Esophagus (tissue), 2 donors: Measurements from ENCODE around the gene DNAH6. TPM values are rescaled to one million over a fixed set of nuclear protein-coding genes. Genes with fewer than 3 reads are reported as not detected.

Experiments
- H3K27ac ChIP-seq, 2 donors: one replicate each; pipeline ENCODE4 v1.5.1; 2013; ENCODE audit warnings: low read depth in 2 of 2, mild to moderate bottlenecking in 2 of 2, inconsistent platforms in 1 of 2, low read length in 1 of 2, moderate library complexity in 1 of 2
- H3K27me3 ChIP-seq, 2 donors: one replicate each; pipeline ENCODE4 v1.6.1; 2013; ENCODE audit warnings: low read length in 2 of 2, control low read depth in 1 of 2, mild to moderate bottlenecking in 1 of 2; ENCODE audit not compliant: insufficient read depth in 2 of 2, control insufficient read depth in 1 of 2
- H3K36me3 ChIP-seq, 2 donors: one replicate each; pipeline ENCODE4 v1.6.1; 2013; ENCODE audit warnings: low read length in 1 of 2; ENCODE audit not compliant: control insufficient read depth in 2 of 2, insufficient read depth in 2 of 2
- H3K4me1 ChIP-seq, 2 donors: one replicate each; pipeline ENCODE4 v1.6.1; 2013; ENCODE audit warnings: low read length in 1 of 2; ENCODE audit not compliant: control insufficient read depth in 2 of 2, insufficient read depth in 2 of 2
- H3K4me3 ChIP-seq, 2 donors: one replicate each; pipeline ENCODE4 v1.5.1; 2013; ENCODE audit warnings: low read length in 2 of 2, mild to moderate bottlenecking in 2 of 2, low read depth in 1 of 2, moderate library complexity in 1 of 2
- H3K9me3 ChIP-seq, 2 donors: one replicate each; pipeline ENCODE4 v1.6.1; 2013; ENCODE audit warnings: mild to moderate bottlenecking in 2 of 2, low read depth in 1 of 2, low read length in 1 of 2, moderate library complexity in 1 of 2; ENCODE audit not compliant: control insufficient read depth in 2 of 2, insufficient read depth in 1 of 2
- WGBS, 2 donors: extraction: QIAGEN DNeasy Blood & Tissue Kit; methylation state at CpG; one replicate each; pipeline ENCODE4 v1.1.7; 2013; 5-methylcytosine and 5-hydroxymethylcytosine counted together
- polyA plus RNA-seq, 2 donors: library from polyadenylated mRNA; stranded (reverse); fragments of 200-250 nt; gene quantifications; one replicate each; pipeline ENCODE4 v1.2.3, GENCODE V29; 2013
- donor health status: healthy with polysubstance abuse.
- donor health status: Bipolar disorder and iron deficiency.

Gene DNAH6
- polyA plus RNA-seq, 2 donors: 0.06 to 0.10 TPM

DNA sequence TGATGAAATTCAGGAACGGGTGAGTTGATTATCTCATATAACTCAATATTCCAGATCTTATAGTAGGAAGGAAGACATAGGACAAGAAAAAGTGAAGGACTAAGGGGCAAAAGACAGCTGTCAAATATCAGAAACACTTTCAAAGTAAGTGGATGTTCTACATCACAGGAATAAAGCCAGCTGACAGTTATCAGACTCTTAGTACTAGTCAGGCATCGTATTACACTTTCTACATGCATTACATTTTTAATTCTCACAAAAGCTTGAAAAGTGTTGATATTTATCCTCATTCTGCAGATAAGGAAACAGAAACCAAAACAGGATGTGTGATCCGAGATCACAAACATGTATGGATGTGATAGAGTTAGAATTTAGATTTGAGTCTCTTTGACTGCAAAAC lies 63.4 kb downstream of the DNAH6 start:
- H3K4me3 ChIP-seq: no peak overlapping the region
- H3K4me1 ChIP-seq: no peaks in the 10 kb centered on the region
- no peak overlapping the region for H3K27ac ChIP-seq
- WGBS, 2 donors: 54 to 65% methylated on average over 3 of the region's 3 CpGs
- no peaks in the 10 kb centered on the region for H3K27me3 ChIP-seq
- no peaks in the 10 kb centered on the region for H3K9me3 ChIP-seq
- no peaks in the 10 kb centered on the region for H3K36me3 ChIP-seq

GRCh38 chr2:84603911-84604310 lies 87.6 kb downstream of the DNAH6 start:
- 94% methylated on average over 4 of the region's 4 CpGs for WGBS, 2 donors
- no peaks in the 10 kb centered on the region for H3K4me1 ChIP-seq
- H3K4me3 ChIP-seq: no peak overlapping the region
- no peaks in the 10 kb centered on the region for H3K27me3 ChIP-seq
- no peaks in the 10 kb centered on the region for H3K36me3 ChIP-seq
- no peak overlapping the region for H3K27ac ChIP-seq
- H3K9me3 ChIP-seq: no peaks in the 10 kb centered on the region

DNA sequence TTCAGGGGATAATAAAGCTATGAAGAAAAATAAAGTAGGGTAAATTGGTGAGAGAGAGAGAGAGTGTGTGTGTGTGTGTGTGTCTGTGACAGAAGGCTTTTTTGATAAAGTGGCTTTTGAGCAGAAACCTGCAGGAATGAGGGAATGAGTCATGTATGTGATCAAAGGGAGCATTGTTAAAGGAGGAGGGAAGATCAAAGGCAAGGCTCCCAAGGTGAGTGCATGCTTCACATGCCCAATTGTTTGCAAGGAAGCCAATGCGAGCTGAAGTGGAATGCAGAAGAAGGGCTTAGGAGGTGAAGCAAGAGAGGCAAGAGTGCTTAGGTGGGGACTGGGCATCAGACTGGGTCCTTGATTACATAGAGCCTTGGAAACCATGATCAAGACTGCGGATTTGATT lies 96.8 kb downstream of the DNAH6 start:
- Histone ChIP-seq H3K36me3 (no peaks in the 10 kb centered on the region), H3K4me3 (no peak overlapping the region), H3K27me3 (no peaks in the 10 kb centered on the region), H3K9me3 (no peaks in the 10 kb centered on the region), H3K27ac (no peak overlapping the region), H3K4me1 (no peaks in the 10 kb centered on the region)
- WGBS, 2 donors: 50 to 53% methylated on average over 2 of the region's 2 CpGs

- no peaks in the 10 kb centered on the region for H3K27me3 ChIP-seq
- no peak overlapping the region for H3K27ac ChIP-seq
- H3K9me3 ChIP-seq: no peaks in the 10 kb centered on the region
- H3K4me1 ChIP-seq: no peaks in the 10 kb centered on the region
- H3K4me3 ChIP-seq: no peak overlapping the region
- WGBS, 2 donors: 77 to 79% methylated on average over 4 of the region's 4 CpGs
- H3K36me3 ChIP-seq: no peaks in the 10 kb centered on the region
Measured at GRCh38 chr2:84619794-84620371, 103.6 kb downstream of the DNAH6 start.

- no peak overlapping the region for H3K27ac ChIP-seq
- H3K4me3 ChIP-seq: no peak overlapping the region
- no peaks in the 10 kb centered on the region for H3K9me3 ChIP-seq
- no peaks in the 10 kb centered on the region for H3K27me3 ChIP-seq
- H3K36me3 ChIP-seq: no peaks in the 10 kb centered on the region
- 81 to 86% methylated on average over 2 of the region's 2 CpGs for WGBS, 2 donors
- no peaks in the 10 kb centered on the region for H3K4me1 ChIP-seq
Measured at GRCh38 chr2:84628486-84628885, 112.2 kb downstream of the DNAH6 start.

DNA sequence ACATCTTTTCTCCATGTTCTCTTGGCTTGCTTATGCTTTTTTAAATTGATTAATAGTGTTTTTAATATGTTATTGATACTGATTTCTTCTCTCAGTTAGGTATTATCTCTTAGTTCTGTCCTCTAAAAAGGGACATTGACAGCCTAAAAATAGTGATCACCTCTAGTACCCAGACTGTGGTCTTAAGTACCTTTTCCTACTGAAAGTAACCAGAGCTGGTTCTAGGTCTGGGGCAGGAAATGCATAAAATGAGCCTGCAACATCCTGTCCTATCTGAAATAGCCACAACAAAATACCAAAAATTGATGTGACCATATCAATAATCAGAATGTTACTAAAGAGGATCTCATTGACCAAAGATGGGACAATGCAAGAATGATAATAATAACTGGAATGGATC lies 113.3 kb downstream of the DNAH6 start:
- no peaks in the 10 kb centered on the region for H3K4me1 ChIP-seq
- H3K27me3 ChIP-seq: no peaks in the 10 kb centered on the region
- no peaks in the 10 kb centered on the region for H3K9me3 ChIP-seq
- H3K4me3 ChIP-seq: no peak overlapping the region
- no peaks in the 10 kb centered on the region for H3K36me3 ChIP-seq
- H3K27ac ChIP-seq: no peak overlapping the region

- 34 to 37% methylated on average over 6 of the region's 6 CpGs for WGBS, 2 donors
- H3K27ac ChIP-seq: no peak overlapping the region
- no peaks in the 10 kb centered on the region for H3K9me3 ChIP-seq
- H3K4me1 ChIP-seq: no peaks in the 10 kb centered on the region
- no peaks in the 10 kb centered on the region for H3K27me3 ChIP-seq
- H3K4me3 ChIP-seq: no peak overlapping the region
- H3K36me3 ChIP-seq: no peaks in the 10 kb centered on the region
Measured at GRCh38 chr2:84631047-84631446, 114.7 kb downstream of the DNAH6 start.

DNA sequence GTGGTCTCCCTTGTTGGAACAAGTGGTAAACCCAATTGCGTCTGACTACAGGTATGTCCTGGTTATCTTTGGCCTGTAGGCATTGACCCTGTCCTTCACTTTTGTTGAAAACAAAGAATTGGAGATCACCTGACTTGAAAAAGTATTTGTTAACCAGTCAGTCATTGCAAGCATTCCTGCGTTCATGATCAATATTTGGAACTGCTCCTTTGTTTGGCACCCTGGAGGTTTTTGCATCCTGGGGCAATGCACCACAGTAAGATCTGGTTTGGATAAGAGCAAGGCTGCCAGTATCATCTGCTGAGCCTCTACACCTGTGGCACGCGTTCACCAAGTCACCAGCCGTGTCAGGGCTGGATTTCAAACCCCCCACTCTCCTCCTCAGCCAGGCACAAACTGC lies 115.7 kb downstream of the DNAH6 start:
- WGBS, 2 donors: 63 to 68% methylated on average over 5 of the region's 5 CpGs
- Histone ChIP-seq H3K36me3 (no peaks in the 10 kb centered on the region), H3K27ac (no peak overlapping the region)

DNA sequence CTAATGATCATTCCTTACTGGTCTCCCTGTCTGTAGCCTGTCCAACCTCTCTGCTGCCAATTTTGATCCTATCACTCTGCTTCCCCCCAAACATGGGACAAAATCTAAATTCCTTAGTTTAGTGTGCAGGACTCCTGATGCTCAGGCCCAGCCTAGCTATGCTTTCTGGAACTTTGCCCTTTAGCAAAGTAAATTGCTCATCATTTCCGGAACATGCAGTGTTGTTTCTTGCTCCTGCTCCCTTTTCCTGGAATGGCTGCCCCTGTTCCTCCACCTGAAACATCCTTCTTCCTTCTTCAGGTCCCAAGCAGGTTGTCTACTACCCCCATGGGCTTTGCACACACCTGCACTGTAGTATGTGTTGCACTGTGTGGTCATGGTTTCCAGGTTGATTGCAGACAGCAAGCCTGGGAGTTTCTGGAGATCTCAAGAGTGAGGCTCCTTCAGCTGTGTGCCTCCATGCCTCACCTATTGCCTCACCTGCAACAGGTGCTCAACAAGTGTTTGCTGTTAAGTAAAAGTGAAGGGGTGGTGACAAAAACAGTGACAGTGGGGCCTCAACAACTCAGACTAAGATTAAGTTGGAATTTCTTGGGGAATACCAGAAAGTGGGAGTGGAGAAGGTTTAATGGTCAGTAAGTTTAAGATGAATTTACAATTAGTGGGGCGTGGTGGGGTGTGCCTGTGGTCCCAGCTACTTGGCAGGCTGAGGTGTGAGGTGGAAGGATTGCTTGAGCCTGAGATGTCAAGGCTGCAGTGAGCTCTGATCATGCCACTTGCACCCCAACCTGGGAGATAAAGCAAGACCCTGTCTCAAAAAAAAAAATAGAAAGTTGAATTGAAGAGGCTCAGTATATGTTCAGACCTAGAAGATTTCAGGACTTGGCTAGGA lies 120.0 kb downstream of the DNAH6 start:
- Histone ChIP-seq H3K27me3 (no peaks in the 10 kb centered on the region), H3K36me3 (no peaks in the 10 kb centered on the region), H3K4me1 (no peaks in the 10 kb centered on the region), H3K4me3 (no peak overlapping the region), H3K27ac (no peak overlapping the region), H3K9me3 (no peaks in the 10 kb centered on the region)
- 78 to 81% methylated on average over 2 of the region's 2 CpGs for WGBS, 2 donors

More for the DNA sequence above, 115.7 kb downstream of the DNAH6 start:
- no peaks in the 10 kb centered on the region for H3K27me3 ChIP-seq
- H3K9me3 ChIP-seq: no peaks in the 10 kb centered on the region
- H3K4me3 ChIP-seq: no peak overlapping the region
- no peaks in the 10 kb centered on the region for H3K4me1 ChIP-seq

DNA sequence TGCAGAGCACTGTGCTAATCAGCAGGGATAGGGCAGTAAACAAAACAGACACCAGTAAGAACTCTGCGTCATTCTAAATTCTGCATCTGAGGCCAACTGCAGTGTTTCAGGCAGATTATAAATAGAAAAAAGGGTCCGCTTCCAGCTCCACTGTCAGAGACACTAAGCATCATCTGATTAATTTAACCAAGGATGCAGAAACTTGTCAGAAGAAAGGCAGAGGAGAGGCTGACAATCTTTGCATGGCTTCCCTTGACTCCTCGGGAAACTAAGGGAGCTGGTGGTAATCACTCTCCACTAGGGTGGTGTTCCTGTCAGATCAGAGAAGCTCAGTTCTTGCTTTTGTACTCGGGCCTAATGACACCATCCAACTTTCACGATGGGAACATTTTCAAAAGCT lies 123.5 kb downstream of the DNAH6 start:
- 74 to 76% methylated on average over 5 of the region's 5 CpGs for WGBS, 2 donors
- no peaks in the 10 kb centered on the region for H3K4me1 ChIP-seq
- H3K27ac ChIP-seq: no peak overlapping the region

More for the DNA sequence above, 123.5 kb downstream of the DNAH6 start:
- Histone ChIP-seq H3K27me3 (no peaks in the 10 kb centered on the region), H3K9me3 (no peaks in the 10 kb centered on the region), H3K36me3 (no peaks in the 10 kb centered on the region), H3K4me3 (no peak overlapping the region)
